Astrocyte of the hippocampus (primary cell): ENCODE results near the gene INHBE.

Source experiments
- DNase-seq: peaks from one replicate; pipeline ENCODE4 v3.0.0; 2011; ENCODE audit warnings: low read depth, low spot score

The INHBE gene

DNA sequence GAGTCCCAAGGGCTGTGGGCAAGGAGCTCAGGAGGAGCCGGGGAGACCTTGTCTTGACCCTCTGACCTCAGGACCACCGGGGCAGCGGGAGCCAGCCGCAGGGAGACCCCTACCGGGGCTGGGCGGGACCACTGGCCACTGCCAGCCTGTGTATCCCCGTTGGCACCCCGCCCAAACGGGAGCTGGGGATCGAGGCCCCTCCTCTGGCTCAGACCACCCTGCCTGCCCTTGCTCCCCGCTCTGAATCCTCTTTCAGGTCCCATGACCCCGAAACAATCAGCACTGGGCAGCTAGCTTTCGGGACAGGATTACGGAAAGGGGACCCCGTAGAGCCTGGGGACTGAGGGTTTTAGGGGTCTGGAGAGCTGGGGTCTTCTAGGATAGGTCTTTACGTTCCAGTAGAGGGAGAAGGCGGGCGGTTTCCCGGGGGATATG, 5.8 kb downstream of the INHBE start:
- peak; percentile 11 for DNase-seq

DNA sequence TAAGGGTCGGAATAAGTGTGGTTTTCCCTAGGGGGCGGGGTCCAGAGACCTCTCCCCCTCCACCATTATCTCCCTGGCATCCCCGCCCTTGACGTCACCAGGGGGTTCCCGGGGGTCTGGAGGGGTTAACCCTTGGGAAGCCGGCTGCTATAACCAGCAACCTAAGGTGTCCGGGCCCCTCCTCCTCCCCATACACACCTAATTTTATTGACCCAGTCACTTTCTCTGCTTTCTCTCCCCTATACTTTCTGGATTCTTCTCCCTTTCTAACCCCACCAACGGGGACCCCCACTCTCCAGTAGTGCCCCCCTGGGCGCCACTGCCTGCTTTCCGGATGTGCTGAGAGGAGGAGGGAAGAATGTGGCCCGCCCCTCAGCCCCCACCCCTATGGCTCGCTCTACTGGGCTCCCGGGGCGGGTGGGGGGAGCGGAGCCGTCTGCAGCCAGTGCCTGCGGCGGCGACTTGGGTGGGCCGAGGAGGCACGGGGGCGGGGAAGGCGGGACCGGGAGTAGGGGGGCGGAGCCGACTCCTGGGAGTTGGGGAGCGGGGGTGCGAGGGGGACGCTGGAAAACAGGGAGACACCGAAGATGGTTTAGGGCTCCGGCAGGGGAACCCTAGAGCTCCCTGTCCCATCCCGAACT, 6.3 kb downstream of the INHBE start:
- DNase-seq, result peak; percentile 73

DNA sequence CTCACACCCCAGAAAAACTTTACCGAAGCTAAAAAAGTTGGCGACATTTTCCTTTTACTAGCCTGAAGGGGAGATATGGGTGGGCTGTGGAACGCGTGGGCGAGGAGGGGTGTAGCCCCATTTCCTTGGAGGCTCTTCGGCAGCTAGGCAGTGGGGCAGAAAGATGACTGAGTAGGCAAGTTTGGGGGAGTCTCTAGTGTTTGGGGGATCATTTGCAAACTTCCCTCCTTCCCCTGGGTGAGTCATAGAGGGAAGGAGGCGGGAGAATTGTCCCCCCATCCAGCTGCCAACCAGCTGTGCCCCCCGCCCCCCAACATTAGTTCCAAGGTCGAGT, 6.8 kb downstream of the INHBE start:
- no peak for DNase-seq

DNA sequence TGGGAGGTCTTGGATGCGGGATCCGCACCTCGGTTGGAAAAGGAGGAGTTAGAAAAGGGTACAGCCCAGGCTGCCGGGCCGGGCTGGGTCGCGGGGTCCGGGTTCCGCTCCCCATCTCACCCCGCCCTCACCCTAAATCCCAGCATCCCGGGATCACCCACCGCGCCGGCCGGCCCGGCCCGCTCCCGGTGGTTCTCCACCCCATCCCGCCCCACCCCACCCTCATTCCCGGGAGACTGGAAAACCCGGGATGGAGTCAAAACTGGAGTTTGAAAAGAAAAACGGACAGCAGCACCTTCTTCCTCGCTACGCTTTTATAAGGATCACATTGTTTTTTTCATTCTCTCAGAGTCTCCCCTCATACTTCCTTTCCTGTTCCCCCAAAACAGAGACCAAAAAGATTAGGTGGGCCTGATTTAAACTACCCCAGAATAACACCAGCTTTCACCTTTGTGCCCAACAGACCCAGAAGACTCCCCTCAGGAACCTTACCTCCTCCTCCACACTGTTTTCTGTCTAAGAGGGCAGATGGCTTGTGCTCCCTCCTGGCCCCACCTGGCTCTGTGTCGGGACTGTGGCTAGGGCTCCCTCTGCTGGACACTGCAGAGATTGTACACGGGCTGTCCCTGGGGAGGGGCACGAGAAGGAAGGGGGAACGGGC, 7.3 kb downstream of the INHBE start:
- peak; percentile 95 for DNase-seq

DNA sequence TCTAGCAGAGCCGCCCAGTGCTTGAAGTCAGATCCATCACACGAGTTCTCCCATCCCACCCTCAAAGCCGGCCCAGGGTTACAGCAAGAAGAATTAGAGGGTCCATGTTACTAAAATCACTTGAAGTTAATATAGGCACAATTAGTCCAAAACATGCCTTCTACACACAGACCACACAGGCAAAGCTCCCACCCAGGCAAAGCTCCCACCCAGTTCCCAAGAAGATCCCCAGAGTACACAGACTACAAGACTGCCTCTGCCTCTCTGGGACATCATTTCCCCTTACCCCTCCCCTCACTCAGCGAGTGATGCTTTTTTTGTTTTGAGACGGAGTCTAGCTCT, 7.8 kb downstream of the INHBE start:
- no peak for DNase-seq

DNA sequence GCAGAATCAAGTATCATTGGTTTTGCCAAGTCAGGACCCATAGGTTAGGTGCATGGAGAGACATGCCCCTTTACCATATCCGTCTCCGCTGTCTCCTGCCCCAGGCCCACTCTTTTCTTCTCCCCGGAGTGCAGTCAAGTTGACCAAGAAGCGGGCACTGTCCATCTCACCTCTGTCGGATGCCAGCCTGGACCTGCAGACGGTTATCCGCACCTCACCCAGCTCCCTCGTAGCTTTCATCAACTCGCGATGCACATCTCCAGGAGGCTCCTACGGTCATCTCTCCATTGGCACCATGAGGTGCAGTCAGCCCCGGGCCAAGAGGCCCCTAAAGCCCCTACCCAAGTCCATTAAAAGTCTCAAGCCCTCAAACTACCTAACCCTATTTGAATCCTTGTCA, 9.5 kb downstream of the INHBE start:
- DNase-seq, result no peak

DNA sequence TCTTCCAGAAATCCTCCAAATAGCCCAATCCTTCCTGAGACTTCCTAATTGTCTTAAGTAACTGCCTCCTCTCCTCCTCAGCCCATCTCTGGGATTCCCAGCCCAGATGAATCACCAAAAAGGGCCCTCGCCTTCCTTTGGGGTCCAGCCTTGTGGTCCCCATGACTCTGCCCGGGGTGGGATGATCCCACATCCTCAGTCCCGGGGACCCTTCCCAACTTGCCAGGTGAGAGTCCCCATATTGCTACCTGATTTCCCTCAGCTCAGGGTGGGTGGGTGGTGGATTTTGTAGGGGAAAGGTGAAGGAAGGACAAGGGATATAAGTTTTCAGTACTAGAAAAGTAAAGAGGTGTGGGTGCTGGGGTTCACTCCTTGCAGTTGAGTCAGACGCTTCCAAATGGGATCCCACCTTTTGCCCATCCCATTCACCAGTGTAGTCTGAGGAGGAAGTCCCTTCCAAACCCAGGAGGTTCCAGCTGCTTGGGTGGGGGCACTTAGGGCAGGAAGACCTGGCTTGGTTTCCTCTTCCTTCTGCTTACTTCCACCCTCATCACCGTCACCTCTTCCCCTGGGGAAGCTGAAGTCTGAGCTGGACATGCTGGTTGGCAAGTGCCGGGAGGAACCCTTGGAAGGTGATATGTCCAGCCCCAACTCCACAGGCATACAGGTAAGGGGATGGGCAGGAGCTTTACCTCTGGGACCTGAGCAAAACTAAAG, 10.1 kb downstream of the INHBE start:
- no peak for DNase-seq

DNA sequence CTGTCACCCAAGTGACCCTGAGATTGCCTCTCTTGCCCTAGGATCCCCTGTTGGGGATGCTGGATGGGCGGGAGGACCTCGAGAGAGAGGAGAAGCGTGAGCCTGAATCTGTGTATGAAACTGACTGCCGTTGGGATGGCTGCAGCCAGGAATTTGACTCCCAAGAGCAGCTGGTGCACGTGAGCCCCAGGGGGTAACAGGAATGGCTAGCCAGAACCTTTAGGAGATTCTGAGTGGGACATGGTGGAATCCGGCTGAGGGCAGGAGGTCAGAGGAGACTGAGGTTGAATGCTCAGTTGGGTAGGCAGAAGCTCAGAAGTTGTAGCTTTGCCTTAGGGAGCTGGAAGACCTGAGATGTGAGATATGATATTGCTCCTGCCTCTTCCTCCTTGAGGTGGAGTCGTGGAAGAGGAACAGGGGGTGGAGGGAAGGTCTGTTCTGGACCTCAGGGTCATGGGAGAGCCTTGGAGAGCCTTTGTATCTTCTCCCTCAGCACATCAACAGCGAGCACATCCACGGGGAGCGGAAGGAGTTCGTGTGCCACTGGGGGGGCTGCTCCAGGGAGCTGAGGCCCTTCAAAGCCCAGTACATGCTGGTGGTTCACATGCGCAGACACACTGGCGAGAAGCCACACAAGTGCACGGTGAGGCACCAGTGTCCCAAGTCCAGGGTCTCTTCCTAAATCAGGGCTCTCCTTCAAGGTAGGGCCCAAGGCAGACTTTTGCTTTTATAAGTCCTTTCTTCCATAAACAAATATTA, 10.8 kb downstream of the INHBE start:
- no peak for DNase-seq

DNA sequence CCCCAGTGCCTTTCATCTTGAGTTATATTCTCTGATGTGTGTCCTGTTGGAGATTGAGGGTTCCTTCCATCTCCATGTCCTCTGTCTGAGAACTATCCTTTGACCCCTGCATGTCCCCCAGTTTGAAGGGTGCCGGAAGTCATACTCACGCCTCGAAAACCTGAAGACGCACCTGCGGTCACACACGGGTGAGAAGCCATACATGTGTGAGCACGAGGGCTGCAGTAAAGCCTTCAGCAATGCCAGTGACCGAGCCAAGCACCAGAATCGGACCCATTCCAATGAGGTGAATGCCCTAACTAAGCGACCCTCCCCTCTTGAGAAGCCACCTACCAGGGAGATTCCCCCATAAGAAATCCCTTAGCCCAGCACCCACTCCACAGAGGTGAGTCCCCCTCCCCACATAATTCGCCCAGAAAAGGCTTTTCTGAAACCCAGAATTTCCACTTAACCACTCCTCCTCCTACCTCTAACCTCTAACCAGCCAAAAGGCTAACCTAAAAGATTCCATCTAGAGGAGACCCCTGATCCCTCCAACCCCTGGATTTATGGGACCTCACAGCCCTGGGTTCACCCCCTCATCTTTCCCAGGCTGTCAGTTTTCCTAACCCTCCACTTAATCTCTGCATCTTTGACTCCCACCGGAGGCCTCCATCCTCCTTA, 12.2 kb downstream of the INHBE start:
- no peak for DNase-seq

DNA sequence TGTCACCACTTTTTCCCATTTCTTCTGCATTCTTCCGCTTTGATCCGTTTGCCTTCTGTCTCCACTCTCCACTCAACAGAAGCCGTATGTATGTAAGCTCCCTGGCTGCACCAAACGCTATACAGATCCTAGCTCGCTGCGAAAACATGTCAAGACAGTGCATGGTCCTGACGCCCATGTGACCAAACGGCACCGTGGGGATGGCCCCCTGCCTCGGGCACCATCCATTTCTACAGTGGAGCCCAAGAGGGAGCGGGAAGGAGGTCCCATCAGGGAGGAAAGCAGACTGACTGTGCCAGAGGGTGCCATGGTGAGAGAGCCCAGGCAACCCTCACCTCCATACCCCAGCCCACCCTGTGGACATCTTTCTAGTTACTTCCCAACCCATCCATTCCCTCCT, 12.8 kb downstream of the INHBE start:
- no peak for DNase-seq

DNA sequence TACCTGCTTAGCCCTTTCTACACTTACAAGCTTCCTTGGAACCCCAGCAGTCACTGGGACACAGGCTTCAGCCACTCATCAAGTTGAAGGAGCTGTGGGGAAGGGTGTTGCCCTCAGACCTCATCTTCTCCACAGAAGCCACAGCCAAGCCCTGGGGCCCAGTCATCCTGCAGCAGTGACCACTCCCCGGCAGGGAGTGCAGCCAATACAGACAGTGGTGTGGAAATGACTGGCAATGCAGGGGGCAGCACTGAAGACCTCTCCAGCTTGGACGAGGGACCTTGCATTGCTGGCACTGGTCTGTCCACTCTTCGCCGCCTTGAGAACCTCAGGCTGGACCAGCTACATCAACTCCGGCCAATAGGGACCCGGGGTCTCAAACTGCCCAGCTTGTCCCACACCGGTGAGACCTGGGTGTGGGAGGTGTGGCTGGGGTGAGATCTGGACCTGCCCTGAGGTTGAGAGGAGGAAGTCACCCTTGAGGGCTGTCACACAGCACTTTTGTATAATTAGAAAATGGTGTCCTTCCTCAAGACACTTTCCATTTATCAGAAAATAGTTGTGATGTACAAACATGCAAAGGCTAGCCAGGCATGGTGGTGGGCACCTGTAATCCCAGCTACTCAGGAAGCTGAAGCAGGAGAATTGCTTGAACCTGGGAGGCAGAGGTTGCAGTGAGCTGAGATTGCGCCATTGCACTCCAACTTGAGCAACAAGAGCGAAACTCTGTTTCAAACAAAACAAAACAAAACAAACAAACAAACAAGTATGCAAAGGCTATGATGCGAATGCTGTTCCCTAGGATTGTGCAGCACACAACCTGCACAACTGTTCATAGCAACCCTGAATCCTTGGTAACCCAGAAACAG, 14.4 kb downstream of the INHBE start:
- DNase-seq, result no peak

DNA sequence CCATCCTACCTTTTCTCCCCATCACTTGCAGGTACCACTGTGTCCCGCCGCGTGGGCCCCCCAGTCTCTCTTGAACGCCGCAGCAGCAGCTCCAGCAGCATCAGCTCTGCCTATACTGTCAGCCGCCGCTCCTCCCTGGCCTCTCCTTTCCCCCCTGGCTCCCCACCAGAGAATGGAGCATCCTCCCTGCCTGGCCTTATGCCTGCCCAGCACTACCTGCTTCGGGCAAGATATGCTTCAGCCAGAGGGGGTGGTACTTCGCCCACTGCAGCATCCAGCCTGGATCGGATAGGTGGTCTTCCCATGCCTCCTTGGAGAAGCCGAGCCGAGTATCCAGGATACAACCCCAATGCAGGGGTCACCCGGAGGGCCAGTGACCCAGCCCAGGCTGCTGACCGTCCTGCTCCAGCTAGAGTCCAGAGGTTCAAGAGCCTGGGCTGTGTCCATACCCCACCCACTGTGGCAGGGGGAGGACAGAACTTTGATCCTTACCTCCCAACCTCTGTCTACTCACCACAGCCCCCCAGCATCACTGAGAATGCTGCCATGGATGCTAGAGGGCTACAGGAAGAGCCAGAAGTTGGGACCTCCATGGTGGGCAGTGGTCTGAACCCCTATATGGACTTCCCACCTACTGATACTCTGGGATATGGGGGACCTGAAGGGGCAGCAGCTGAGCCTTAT, 15.3 kb downstream of the INHBE start:
- DNase-seq, result no peak

DNA sequence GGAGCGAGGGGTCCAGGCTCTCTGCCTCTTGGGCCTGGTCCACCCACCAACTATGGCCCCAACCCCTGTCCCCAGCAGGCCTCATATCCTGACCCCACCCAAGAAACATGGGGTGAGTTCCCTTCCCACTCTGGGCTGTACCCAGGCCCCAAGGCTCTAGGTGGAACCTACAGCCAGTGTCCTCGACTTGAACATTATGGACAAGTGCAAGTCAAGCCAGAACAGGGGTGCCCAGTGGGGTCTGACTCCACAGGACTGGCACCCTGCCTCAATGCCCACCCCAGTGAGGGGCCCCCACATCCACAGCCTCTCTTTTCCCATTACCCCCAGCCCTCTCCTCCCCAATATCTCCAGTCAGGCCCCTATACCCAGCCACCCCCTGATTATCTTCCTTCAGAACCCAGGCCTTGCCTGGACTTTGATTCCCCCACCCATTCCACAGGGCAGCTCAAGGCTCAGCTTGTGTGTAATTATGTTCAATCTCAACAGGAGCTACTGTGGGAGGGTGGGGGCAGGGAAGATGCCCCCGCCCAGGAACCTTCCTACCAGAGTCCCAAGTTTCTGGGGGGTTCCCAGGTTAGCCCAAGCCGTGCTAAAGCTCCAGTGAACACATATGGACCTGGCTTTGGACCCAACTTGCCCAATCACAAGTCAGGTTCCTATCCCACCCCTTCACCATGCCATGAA, 16.0 kb downstream of the INHBE start:
- no peak for DNase-seq

DNA sequence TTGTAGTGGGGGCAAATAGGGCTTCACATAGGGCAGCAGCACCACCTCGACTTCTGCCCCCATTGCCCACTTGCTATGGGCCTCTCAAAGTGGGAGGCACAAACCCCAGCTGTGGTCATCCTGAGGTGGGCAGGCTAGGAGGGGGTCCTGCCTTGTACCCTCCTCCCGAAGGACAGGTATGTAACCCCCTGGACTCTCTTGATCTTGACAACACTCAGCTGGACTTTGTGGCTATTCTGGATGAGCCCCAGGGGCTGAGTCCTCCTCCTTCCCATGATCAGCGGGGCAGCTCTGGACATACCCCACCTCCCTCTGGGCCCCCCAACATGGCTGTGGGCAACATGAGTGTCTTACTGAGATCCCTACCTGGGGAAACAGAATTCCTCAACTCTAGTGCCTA, 16.6 kb downstream of the INHBE start:
- DNase-seq, result no peak

DNA sequence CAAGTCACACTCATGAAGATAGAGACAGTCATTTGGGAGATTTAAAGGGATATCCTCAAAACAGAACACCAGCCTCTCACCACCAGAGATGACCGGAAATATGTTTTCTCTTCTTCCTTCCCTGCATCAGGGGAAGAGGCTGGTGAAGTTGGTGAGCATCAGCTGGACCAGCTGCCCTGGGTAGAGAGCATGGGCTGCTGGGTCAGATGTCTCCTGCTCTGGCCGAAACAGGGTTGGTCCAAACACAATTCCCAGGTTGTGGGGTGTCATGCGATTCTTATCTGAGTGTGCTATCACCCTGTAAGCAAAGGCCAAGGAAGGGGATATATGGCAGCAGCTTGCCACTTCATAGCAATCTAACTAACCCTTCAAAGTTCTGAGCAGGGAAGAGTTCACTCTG, 17.3 kb downstream of the INHBE start:
- no peak for DNase-seq

DNA sequence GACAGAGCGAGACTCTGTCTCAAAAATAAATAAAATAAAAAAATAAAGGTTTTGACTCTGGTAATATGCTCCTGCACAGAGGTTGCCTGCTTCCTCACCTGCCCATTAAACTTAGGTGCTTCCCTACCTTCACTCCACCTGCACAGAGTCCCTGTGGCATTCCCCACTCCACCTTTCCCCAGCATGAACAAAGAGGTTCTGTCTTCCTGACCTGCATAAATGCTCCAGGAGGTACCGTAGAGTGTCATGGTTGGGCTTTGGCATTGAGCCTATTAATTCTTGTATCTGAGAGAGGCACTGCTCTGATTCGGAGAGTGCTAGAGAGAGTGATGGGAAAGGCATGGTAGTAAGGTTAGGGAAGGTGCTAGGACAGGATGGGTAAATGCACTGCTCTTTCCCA, 18.3 kb downstream of the INHBE start:
- no peak for DNase-seq

DNA sequence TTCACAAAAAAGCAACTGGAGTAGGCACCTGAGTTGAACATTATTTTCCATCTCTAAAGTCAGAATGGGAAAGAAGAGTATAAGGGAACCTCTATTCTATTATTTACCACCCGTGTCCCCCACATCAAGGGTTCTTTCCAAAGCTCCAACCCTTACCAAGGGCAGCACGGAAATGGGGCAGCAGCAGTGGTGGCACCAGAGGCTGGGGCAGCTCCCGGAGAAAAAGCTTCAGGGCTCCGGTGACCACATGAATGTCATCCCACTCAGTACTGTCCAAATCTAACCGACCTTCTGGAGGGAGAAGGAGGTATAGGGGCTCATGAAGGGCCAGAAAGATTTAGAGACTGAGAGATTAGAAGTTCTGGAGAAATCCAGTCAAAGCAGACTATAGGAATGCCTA, 18.8 kb downstream of the INHBE start:
- no peak for DNase-seq

DNA sequence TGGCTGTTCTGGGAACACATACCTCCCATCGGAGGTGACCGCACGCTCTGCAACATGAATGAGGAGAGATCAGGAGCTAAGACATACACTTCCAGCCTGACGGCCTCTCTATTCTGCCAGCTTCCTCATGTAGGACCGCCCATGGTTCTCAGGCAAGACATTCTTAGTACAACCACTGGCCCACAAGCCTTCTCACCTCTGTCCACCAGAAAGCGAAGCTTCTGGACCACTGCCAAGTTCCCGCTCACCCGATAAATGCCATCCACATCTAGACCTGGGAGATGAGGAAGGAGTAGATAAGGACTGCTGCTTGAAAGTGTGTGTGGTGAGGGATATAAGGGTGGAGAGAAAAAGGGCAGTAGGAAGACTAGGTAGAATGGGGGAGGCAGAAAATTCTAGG, 19.3 kb downstream of the INHBE start:
- no peak for DNase-seq

DNA sequence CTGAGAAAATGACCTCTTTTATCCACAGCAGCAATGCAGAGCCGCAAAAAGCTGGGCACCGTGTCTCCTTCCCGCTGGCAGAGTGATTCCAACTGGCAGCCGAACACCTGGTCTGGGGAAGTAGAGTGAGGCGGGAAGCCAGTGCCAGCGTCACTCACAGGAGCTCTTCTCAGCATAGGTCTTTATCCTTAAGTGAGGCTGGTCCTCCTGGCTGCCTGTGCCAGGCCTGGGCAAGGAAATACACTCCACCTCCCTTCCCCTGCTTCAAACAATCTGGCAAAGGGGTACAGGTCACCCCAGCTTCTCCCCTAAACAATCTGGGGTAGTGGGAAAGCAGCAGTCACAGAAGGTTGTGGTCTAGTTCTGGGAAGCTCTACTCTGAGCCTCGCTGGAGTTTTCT, 19.8 kb downstream of the INHBE start:
- DNase-seq, result no peak
